ENCODE measurements around the gene SDF4. TPM values are rescaled to one million over a fixed set of nuclear protein-coding genes. Genes with fewer than 3 reads are reported as not detected.

The SDF4 gene
- total and polyA plus RNA-seq, 7 donors, result 33.0 to 181 (median 79.6) TPM

GRCh38 chr1:1259119-1259488 is 27.3 kb upstream of the SDF4 start:
- intact Hi-C loops (cut with DNase I), result no loop called here
- DNase-seq, result no peak
- WGBS, 2 donors, result 95 to 96% methylated on average over 22 of the region's 22 CpGs
- Histone ChIP-seq H3K4me3 (no peak overlapping the region), H3K27me3 (no peaks in the 10 kb centered on the region), H3K9me3 (no peaks in the 10 kb centered on the region), H3K36me3 (peaks cover 32 to 86% (median 55%) of the 10 kb centered on the region in 4 donors), H3K27ac (no peak overlapping the region), H3K4me1 (peaks cover 0 to 4% (median 0%) of the 10 kb centered on the region in 4 donors)
- TF ChIP-seq, protein P1, sequence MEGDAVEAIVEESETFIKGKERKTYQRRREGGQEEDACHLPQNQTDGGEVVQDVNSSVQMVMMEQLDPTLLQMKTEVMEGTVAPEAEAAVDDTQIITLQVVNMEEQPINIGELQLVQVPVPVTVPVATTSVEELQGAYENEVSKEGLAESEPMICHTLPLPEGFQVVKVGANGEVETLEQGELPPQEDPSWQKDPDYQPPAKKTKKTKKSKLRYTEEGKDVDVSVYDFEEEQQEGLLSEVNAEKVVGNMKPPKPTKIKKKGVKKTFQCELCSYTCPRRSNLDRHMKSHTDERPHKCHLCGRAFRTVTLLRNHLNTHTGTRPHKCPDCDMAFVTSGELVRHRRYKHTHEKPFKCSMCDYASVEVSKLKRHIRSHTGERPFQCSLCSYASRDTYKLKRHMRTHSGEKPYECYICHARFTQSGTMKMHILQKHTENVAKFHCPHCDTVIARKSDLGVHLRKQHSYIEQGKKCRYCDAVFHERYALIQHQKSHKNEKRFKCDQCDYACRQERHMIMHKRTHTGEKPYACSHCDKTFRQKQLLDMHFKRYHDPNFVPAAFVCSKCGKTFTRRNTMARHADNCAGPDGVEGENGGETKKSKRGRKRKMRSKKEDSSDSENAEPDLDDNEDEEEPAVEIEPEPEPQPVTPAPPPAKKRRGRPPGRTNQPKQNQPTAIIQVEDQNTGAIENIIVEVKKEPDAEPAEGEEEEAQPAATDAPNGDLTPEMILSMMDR (IDR thresholded peaks at IDR 0.05), result no peak
- no peak for TF ChIP-seq EP300 (IDR thresholded peaks at IDR 0.05)
- TF ChIP-seq POLR2AphosphoS5 (IDR thresholded peaks at IDR 0.05), result no peak
- TF ChIP-seq POLR2A (IDR thresholded peaks at IDR 0.05), result no peak

DNA sequence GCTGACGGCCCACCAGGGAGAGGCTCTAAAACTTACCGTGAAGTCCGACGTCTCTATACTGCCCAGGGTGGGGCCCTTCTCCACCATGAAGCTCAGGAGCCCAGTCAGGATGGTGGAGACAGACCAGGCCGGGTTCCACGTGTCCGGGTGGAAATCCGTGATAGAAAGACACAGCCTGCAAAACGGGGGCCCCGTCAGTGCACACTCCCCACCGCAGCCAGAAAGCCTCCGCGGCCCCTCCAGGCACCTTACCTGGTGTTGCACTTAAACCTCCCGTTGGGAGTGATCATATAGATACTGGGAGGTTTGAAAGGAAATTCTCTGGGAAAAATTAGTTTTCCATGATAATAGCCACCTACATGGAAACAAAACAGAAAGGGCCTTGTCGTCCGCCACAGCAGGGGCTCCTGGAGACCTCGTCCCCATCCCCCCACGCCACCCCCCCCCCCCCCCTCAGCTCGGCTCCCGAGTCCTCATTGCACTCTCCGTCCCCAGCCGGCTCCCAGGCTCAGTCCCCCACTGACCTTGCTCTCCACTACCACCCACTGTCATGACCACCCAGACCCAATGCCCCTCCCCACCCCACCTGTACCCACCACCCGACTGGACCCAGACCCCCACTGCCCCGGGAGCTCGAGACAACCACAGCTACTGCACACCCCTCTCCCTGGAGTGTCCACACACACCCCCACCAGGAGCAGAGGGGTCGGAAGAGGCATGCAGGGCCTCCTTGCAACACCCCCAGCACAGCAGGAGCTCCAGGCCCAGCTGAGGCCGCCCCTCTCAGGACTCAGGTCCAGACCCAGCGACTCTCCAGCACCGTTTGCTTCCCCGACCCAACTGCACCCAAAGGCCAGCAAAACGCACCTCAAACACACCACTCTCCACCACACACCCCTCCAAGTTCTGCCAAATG is 25.4 kb upstream of the SDF4 start:
- Histone ChIP-seq H3K4me3 (no peak overlapping the region), H3K4me1 (no peaks in the 10 kb centered on the region), H3K27me3 (no peaks in the 10 kb centered on the region), H3K36me3 (peaks cover 26 to 84% (median 46%) of the 10 kb centered on the region in 4 donors), H3K9me3 (no peaks in the 10 kb centered on the region), H3K27ac (no peak overlapping the region)
- intact Hi-C loops (cut with DNase I), result no loop called here
- WGBS, 2 donors, result 95% methylated on average over 31 of the region's 31 CpGs
- TF ChIP-seq, protein P1 (IDR thresholded peaks at IDR 0.05), result no peak
- TF ChIP-seq POLR2AphosphoS5 (IDR thresholded peaks at IDR 0.05) (no peak), POLR2A (IDR thresholded peaks at IDR 0.05) (no peak), EP300 (IDR thresholded peaks at IDR 0.05) (no peak)
- DNase-seq, result no peak

- H3K9me3 ChIP-seq, result no peaks in the 10 kb centered on the region
- H3K36me3 ChIP-seq, result peaks cover 22 to 73% (median 40%) of the 10 kb centered on the region in 4 donors
- intact Hi-C loops (cut with DNase I), result no loop called here
- no peaks in the 10 kb centered on the region for H3K27me3 ChIP-seq
- H3K27ac ChIP-seq, result no peak overlapping the region
- H3K4me3 ChIP-seq, result no peak overlapping the region
- TF ChIP-seq EP300 (IDR thresholded peaks at IDR 0.05) (no peak), POLR2AphosphoS5 (IDR thresholded peaks at IDR 0.05) (no peak), POLR2A (IDR thresholded peaks at IDR 0.05) (no peak)
- TF ChIP-seq, protein P1 (IDR thresholded peaks at IDR 0.05), result no peak
- WGBS, 2 donors, result 90 to 92% methylated on average over 10 of the region's 10 CpGs
- H3K4me1 ChIP-seq, result no peaks in the 10 kb centered on the region
- DNase-seq, result no peak
Measured at GRCh38 chr1:1255611-1256010, 23.8 kb upstream of the SDF4 start.

GRCh38 chr1:1255078-1255477 is 23.3 kb upstream of the SDF4 start:
- TF ChIP-seq EP300 (IDR thresholded peaks at IDR 0.05) (no peak), POLR2AphosphoS5 (IDR thresholded peaks at IDR 0.05) (no peak), POLR2A (IDR thresholded peaks at IDR 0.05) (no peak)
- TF ChIP-seq, protein P1 (IDR thresholded peaks at IDR 0.05), result no peak
- Histone ChIP-seq H3K4me3 (no peak overlapping the region), H3K36me3 (peaks cover 22 to 68% (median 36%) of the 10 kb centered on the region in 4 donors), H3K4me1 (no peaks in the 10 kb centered on the region), H3K9me3 (no peaks in the 10 kb centered on the region), H3K27me3 (no peaks in the 10 kb centered on the region), H3K27ac (no peak overlapping the region)
- 94 to 96% methylated on average over 26 of the region's 26 CpGs for WGBS, 2 donors
- intact Hi-C loops (cut with DNase I), result no loop called here
- no peak for DNase-seq

Measured in sigmoid colon (tissue), 7 donors.